PFSK-1 (cell line): ENCODE data around the gene SLC51A.

Experiments
- POLR2AphosphoS5 ChIP-seq: IDR thresholded peaks from 2 replicates; pipeline ENCODE4 v1.6.1; 2012; ENCODE audit warnings: low read depth, mild to moderate bottlenecking, control low read depth, low read length, moderate library complexity
- TAF1 ChIP-seq: IDR thresholded peaks from 2 replicates; pipeline ENCODE4 v1.6.1; 2012; ENCODE audit warnings: low read length, control low read depth, borderline replicate concordance; ENCODE audit not compliant: insufficient read depth
- TF ChIP-seq, protein P1 (sequence below), 2 experiments: IDR thresholded peaks; 2 replicates each; pipeline versions ENCODE4 v1.6.1 to v1.8.0; 2011 to 2012; ENCODE audit warnings: low read depth in 2 of 2, low read length in 2 of 2, control low read depth in 1 of 2, inconsistent platforms in 1 of 2, mild to moderate bottlenecking in 1 of 2, moderate library complexity in 1 of 2; ENCODE audit not compliant: insufficient read depth in 1 of 2

DNA sequence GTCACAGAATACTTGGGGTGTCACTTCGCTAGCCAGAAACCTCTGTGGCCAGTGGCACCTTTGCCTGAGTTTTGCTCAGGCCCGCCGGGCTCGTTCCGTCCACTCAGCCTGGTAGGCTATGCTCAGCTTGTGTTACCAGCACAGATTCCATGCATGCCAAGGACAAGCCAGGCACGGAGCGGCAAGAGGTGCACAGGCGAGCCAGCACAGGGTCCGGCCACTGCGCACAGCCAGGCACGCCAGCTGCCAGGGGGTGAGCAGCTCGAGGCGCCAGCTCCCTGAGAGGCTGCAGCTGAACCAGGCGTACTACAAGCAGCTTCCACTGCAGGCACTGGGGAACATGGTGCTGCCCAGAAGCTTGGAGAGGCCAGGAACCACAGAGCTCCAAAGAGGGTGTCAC, 56.5 kb downstream of the SLC51A start:
- TF ChIP-seq POLR2AphosphoS5 (no peak), TAF1 (no peak)
- TF ChIP-seq, protein P1, sequence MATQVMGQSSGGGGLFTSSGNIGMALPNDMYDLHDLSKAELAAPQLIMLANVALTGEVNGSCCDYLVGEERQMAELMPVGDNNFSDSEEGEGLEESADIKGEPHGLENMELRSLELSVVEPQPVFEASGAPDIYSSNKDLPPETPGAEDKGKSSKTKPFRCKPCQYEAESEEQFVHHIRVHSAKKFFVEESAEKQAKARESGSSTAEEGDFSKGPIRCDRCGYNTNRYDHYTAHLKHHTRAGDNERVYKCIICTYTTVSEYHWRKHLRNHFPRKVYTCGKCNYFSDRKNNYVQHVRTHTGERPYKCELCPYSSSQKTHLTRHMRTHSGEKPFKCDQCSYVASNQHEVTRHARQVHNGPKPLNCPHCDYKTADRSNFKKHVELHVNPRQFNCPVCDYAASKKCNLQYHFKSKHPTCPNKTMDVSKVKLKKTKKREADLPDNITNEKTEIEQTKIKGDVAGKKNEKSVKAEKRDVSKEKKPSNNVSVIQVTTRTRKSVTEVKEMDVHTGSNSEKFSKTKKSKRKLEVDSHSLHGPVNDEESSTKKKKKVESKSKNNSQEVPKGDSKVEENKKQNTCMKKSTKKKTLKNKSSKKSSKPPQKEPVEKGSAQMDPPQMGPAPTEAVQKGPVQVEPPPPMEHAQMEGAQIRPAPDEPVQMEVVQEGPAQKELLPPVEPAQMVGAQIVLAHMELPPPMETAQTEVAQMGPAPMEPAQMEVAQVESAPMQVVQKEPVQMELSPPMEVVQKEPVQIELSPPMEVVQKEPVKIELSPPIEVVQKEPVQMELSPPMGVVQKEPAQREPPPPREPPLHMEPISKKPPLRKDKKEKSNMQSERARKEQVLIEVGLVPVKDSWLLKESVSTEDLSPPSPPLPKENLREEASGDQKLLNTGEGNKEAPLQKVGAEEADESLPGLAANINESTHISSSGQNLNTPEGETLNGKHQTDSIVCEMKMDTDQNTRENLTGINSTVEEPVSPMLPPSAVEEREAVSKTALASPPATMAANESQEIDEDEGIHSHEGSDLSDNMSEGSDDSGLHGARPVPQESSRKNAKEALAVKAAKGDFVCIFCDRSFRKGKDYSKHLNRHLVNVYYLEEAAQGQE (IDR thresholded peaks at IDR 0.05; ENCODE audit: insufficient read depth in 1 of 2, low read depth in 2 of 2, low read length in 2 of 2), result no peak
